Activated CD8-positive, alpha-beta memory T cell treated with anti-CD3 and anti-CD28 coated beads for 1 hour (primary cell): ENCODE measurements around the gene SPCS1.

ENCODE experiments used
- DNase-seq, 2 donors: peaks; one replicate each; pipeline ENCODE4 v3.0.0-alpha.2; 2020; ENCODE audit warnings: low read depth in 1 of 2; ENCODE audit errors: extremely low read depth in 1 of 2

SPCS1 gene

GRCh38 chr3:52694528-52695189 is 11.2 kb upstream of the SPCS1 start:
- DNase-seq, result no peak

DNA sequence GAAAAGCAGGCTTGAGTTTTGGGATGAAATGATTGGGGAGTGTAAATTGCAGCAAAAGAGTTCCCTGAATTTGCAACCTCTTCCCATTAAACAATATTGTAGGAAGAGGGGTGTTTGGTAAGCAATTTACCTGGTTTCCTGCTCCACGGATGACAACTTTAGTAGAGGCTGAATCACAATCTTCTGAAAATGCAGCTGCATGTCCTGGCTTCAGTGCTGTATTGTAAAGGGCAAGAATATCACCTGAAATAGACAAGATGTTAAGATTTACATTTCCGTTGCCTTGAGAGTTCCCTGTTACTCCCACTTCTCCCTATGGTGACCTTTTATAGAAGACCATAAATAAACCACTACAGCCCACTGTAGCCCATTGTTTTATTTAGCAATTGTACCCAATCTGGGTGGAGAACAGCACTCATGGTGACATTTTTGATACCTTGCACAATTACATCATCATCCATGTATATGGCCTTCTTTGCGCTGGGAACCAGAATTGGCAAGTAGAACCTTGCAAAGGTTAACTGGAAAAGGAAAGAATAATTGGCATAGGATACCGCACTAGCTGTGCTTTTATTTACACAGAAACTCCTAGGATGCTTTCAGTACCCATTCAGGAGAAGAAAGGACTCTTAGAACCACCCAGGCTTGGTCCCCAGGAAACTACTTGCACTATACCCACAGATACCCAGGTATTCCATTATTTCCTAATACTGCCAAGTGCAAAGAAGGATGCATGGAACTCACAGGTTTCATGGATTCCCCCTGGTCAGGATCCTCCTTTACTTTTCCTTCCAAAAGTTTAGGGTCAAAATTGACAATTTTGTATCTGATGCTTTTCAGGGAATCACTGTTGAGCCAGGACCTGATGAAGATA is 9.9 kb upstream of the SPCS1 start:
- DNase-seq, result no peak

GRCh38 chr3:52696830-52697631 is 8.9 kb upstream of the SPCS1 start:
- DNase-seq, result no peak

- no peak for DNase-seq
Observed at GRCh38 chr3:52697632-52697965, 8.3 kb upstream of the SPCS1 start.

DNA sequence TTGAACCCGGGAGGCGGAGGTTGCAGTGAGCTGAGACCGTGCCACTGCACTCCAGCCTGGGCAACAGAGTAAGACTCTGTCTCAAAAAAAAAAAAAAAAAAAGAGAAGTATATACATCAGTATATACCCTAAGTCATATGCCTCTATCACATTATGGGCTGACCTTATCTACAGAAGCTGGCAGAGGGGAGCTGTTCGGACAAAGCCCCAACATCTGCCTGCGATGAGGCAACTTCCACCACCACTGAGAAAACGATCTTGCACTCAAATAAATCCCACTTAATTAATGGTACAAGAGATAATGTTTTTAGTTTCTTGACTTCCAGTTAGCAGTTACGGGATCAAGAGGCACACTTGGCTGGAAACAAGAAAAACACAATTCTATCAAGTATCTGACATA is 2.6 kb upstream of the SPCS1 start:
- DNase-seq, result no peak

GRCh38 chr3:52704611-52705437 is 1.1 kb upstream of the SPCS1 start:
- no peak for DNase-seq

DNA sequence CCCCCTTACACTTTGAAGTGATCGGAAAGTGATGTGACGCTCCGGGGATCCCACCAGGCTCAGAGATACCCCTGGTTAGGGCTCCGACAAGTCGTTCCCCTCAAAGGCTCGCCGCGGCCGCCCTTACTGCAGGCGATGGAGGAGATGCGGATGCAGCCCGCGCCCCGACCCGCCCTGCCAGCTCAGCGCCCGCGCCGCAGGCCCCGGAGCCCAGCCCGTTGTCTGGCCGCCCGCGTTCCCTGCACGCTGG is 543 bp upstream of the SPCS1 start:
- no peak for DNase-seq

- DNase-seq, result no peak
Observed at GRCh38 chr3:52707585-52707984, 1.7 kb downstream of the SPCS1 start.

DNA sequence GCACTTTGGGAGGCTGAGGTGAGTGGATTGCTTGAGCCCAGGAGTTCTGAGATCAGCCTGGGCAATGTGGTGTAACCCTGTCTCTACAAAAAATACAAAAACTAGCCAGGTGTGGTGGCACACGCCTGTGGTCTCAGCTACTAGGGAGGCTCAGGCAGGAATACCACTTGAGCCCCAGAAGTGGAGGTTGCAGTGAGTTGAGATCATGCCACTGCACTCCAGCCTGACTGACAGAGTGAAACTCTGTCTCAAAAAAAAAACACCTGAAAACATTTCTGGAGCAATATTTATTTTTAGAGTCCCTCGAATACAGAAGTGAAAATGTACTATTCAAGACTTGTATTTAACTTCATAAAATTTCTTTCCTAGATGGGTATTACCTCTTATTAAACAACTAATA is 4.6 kb downstream of the SPCS1 start:
- no peak for DNase-seq

DNA sequence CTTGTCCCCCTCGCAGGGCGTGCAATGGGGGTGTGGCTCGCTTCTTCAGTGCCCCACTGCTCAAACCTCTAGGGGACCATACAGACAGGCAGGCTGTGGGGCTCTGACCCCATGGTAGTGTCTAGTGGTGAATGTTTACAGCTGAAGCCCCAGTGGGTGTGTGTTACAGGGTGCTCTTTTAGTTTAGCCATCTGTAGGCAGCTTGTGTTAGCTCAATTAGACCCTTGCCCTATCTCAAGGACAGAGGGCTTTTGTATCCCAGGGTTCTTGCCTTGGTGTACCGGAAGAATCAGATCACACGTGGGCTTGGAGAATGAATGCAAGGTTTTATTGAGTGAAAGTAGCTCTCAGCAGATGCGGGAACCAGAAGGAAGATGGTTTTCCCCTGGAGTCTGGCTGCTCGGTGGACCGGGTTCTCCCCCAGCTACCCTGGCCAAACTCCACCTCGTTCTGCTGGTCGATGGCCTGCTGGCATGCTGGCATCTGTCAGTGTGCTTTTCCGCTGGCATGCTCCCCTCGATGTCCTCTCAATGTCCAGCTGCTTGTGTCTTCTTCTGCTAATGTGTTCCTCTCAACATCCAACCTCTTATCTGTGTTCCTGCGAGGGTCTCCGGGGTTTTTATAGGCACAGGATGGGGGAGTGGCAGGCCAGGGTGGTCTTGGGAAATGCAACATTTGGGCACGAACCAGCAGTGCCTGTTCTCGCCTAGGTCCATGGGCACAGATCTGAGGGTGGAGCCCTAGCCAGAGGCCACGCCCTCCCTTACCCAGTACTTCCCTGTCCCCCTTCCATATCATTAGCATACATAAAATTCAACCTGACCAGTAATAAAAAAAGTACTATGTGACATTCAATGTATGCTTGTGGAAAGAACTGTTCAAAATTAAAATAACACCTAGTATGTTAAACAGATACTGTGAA is 6.6 kb downstream of the SPCS1 start:
- DNase-seq, result no peak

DNA sequence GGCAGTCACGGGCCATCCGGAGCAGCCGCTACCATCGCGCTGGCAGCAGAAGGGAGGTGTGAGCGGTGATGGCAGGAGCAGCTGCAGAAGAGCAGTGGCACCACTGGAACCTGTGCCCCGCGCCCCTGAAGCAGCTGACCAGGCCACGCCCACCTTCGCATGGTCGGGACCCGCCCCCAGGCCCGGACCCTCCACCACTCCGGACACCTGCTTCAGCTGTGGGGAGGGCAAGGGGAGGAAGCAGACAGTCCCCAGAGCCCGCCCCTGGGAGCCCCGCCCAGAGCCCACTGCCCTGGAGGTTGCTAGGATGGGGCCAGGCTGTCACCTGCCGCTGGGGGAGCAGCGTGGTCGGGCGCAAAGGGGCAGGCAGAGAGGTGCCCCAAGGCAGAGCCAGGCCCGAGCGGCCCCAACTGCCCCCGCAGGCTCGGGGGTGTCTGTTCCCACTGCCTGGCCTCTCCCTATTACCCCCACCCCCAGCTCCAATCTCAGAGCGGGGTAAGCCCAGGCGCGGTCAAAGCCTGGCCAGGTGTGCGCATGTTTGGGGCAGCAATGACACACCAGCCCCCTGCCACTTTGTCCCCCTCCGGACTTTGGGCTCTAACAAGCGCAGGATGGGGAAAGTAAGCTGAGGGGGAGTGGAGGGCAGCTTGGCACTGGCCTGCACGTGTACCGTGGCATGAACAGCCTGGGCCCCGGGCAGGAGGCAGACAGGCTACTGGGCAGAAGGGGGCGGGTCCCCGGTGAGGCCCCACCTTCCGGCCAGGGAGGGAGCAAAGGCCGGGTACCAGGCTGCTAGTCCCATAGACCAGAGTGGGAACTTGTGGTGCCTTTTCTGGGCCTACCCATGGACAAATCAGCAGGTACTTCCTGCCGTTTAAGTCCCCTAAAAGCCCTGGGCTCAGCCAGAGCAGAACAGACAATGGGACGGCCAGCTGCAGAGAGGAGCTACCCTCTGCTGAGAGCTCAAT is 8.7 kb downstream of the SPCS1 start:
- DNase-seq, result no peak

- no peak for DNase-seq
Observed at GRCh38 chr3:52715714-52716305, 9.9 kb downstream of the SPCS1 start.

DNA sequence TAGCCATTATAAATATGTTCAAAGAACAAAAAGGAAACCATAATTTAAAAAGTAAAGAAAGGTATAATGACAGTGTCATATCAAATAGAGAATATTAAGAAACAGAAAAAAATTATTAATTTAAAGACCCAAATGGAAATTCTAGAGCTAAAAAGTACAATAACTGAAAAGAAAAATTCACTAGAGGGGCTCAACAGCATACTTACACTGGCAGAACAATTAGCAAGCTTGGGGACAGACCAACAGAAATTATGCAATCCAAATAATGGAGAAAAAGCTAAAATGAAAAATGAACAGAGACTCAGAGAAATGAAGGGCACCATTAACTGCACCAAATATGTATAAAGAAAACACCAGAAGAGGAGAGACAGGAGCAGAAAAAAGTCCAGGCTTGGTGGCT is 13.7 kb downstream of the SPCS1 start:
- no peak for DNase-seq

- DNase-seq, result no peak
Observed at GRCh38 chr3:52721002-52721729, 15.3 kb downstream of the SPCS1 start.

DNA sequence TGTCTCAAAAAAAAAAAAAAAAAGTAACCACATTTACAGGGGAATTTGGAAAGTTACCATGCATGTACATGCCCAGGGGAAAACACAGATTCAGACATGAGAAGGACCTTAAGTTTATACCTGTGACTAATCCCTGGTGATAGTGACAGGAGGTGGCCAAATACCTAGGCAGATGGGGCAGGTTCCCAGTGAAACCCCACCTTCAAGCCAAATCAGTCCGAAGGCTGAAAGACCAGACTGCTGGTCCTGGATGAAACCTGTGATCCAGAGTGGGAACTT is 15.8 kb downstream of the SPCS1 start:
- DNase-seq, result no peak

GRCh38 chr3:52722491-52722890 is 16.6 kb downstream of the SPCS1 start:
- no peak for DNase-seq

DNA sequence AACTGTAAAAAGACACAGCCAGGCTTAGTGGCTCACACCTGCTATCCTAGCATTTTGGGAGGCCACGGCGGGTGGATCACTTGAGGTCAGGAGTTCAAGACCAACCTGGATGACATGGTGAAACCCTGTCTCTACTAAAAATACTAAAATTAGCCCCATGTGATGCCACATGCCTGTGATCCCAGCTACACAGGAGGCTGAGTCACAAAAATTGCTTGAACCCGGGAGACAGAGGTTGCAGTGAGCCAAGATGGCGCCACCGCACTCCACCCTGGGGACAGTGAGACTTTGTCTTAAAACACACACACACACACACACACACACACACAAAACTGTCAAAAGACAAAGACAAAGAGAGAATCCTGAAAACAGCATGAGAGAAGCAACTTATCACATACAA is 18.0 kb downstream of the SPCS1 start:
- DNase-seq, result no peak

- no peak for DNase-seq
Observed at GRCh38 chr3:52724511-52724910, 18.6 kb downstream of the SPCS1 start.
